ACHN (cell line): Measurements from ENCODE around the gene R3HCC1L.
A peak's percentile ranks its signal among the peaks of the same experiment; 100 is the strongest.

Experiments used
- DNase-seq: peaks from one replicate; pipeline ENCODE4 v3.0.0-alpha.2; 2015
- in situ Hi-C: cut with HindIII; loops from 2 replicates; pipeline ENCODE4 v1.10.0; 2017; ENCODE audit warnings: low sequenced_read_pairs, low pct_ligation_motif_present, low pct_unique_long_range_greater_than_20kb

The R3HCC1L gene

DNA sequence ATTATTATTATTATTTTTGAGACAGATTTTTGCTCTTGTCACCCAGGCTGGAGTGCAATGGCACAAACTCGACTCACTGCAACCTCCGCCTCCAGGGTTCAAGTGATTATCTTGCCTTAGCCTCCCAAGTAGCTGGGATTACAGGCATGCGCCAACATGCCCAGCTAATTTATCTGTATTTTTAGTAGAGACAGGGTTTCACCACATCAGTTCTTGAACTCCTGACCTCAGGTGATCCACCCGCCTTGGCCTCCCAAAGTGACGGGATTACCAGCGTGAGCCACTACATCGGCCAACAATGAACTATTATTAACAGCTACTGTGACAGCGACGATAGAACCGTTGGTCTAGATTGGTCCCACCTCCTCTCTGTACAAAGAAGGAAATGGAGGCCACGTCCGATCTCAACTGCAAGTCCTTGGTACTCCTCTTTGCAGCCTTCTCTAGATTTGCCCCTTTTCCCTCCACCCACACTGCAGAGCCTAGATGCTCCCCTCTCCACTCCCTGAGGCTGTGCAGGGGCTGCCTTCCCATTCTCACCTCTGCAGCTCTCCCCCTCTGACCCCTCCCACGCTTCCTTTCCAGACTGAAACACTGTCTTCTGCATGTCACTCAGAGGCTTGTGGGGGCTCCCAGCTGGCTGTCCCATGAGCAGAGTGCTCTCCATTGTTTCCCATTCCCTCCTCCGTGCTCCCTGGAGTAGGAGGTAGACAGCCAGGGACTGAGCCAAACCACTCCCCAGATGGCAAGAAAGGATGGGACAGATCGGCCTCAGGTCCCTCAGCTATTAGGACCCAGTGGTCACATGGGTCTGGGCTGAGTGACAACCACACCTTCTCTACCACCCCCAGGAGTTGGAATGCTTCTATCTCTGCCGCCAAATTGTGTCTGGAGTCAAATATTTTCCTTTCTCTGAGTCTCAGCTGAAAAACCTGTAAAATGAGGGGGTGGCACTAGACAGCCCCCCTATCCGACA, 131.2 kb downstream of the R3HCC1L start:
- in situ Hi-C loops, result no loop called here

DNA sequence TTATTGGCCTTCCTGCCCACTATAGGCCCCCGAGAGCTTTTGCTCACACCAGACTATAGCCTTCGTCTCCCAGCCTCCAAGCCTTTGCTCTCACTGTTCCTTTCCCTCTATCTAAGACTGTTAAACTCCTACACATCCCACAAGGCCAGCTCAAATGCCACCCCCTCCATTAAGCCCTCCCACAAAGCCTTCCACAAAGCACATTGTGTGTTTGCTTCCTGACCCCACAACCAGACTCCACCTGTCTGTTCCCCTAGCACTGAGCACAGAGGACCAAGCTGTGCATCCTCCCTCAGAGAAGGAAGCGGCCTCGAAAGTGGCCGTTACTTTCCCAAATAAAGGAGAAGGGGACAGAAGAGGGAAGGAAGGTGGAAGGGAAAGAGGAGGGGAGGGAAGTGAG, 132.2 kb downstream of the R3HCC1L start:
- DNase-seq, result no peak
- in situ Hi-C loops, result no loop called here

More for the DNA sequence above, 131.2 kb downstream of the R3HCC1L start:
- no peak for DNase-seq

DNA sequence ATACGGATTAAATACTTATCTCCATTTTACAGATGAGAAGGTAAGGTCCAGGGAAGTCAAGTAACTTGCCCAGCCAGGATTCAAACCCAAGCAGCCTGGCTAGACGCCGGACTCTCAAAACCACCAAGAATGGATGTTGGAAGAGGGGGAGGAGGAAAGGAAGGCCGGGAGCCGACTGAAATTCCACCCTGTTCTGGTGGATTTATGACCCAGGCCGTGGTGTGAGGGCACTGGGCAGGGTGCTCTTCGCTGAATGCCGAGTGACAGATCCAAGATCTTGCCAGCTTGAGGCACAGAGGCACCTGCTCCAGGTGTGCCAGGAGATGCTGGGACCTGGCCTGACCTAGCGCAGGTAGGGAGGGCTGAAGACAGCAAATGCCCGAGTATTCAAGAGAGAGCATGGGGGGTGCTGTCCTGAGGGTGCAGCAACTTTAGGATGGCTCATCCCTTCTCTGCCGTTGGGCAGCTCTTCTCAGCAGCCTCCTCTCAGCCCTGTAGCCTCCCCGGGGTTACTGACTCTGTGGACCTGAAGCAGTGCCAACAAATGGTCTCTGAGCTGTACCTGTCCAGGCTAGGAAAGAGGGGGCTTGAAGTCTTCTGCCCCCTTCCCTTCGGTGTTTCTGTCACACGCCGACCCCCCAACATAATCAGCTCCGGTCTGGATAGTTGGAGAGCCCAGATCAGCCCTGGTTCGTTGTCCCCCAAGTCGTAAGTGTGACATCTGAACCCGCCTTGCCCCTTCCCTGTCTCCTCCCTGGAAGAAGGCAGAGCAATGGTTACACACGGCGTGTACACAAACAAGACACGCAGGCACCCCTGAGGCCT, 132.8 kb downstream of the R3HCC1L start:
- in situ Hi-C loops, result no loop called here
- peak; percentile 48 for DNase-seq

DNA sequence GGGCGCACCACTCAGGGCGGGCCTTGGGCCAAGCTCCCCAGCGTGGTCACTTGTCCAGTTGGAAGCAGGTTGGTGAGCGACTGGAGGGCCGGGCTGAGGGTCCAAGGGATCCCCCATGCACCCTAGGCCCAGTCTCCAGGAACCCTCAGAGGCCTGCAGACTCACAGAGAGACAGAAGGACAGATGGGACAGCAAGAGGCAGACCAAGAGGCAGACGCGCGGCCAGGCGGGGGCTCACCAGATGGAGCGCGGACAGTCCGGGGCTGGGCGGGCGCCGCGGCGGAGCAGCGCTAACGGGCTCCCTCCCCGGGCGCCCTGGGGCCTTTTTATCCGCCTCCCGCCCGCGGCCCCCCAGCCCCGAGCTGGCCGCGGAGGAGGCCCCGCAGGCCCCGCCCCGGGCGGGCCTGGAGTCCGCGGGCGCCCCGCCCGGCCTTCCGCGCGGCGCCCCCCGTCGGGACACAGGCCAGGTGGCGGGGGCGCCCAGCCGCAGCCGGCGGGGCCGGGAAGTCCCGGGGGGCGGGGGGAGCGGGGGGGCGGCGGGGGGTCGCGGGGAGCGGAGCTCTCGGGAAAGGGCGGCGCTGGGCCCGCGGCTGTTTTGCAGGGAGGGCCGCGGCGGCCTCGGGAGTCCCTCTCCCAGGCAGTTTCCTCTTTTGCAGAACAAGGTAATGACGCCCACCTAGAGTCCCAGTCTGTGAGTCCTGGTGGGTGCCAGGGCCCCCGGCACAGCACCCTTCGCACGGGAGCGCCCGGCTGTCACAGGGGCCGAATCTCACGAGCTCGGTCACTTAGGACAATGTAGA, 133.6 kb downstream of the R3HCC1L start, which contains the start of gene LOXL4:
TSS of gene LOXL4 (minus strand) at position 301 of the 800 bp plus-strand sequence. CDS start 5,175 bp downstream, outside the sequence.
- in situ Hi-C loops, result no loop called here
- DNase-seq, result peak; percentile 73

DNA sequence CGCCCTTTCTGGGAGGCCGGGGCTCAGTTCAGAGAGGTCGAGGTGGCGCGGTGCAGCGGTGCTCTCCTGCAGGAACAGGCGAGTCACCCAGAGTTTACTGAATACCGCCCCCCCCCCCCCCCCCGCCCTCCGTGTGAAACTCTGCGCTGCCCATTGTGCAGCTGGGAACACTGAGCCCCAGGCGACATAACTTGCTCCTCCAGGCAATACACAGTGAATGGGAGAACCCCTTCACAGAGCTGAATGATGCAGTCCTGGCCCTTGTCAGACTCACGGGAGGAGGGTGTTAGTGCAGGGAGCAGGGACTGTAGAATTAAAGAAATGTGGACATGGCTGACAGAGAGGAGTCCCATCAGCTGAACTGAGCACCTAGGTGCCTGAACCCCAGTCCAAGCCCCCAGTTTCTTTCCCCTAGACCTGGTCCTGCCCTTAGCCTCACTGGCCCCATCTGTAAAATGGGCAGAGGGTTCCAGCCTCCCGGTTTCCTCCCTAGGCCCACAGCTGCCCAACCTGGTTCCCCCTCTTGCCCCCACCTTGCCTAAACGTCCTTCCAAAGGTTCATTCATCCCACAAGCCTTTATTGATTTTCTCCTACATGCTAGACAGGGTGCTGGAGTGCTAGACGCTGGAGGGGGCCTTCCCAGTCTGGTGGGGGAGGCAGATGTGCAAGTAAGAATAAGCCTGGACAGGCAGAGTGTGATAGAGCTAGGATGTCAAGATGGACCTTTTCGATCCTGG, 134.4 kb downstream of the R3HCC1L start:
- in situ Hi-C loops, result no loop called here

DNA sequence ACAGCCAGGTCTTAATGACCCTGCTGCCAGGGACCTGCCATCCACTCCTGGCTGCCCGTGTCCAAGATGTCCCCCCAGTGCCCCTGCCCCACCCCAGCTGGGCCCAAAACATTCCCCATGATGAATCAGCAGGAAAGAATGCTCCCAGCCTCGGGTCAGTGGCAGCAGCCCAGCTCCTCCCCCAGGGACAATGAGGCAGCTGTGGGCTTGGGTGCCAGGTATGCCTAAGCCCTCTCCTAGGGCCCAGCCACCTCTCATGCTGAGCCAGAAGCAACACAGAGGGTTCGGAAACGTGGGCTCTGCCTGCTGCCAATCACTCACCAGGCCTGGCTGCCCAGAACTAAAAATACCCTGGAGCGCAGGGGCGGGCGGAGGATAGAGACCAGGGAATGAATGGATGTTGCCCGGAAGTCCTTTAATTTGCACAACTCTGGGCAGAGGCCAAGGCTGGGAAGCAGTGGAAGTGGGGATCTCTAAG, 135.0 kb downstream of the R3HCC1L start:
- DNase-seq, result peak; percentile 97
- in situ Hi-C loops, result no loop called here

More for the DNA sequence above, 134.4 kb downstream of the R3HCC1L start:
- DNase-seq, result peak; percentile 75

DNA sequence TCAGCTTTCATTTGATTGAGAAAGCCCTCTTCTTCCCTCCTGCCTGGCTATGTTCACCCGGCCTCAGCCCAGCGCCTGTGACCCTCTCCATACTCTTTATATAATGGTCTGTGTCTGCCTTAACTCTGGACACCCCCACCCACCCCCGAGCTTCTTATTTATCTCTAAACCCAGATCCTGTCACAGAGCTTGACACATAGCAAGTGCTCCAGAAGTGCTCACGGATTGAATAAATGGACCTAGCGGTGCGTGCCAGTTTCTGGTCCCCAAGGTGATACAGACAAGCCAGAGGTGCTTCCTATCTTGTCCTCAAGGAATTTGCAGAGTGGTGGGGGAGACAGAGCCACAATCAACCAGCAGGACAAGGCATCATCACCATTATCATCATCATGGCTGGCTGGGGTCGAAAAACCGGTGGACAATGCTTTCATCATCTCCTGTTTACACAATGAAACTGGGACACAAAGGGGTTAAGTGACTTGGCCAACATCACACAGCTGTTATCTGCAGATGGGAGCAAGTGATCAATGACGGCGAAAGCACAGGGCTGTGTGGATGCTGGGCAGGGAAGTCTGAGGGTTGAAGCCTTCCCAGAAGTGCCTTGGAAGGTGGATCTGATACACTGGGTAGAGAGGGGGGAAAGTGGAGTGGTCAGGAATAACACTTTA, 135.8 kb downstream of the R3HCC1L start:
- no peak for DNase-seq
- in situ Hi-C loops, result no loop called here

DNA sequence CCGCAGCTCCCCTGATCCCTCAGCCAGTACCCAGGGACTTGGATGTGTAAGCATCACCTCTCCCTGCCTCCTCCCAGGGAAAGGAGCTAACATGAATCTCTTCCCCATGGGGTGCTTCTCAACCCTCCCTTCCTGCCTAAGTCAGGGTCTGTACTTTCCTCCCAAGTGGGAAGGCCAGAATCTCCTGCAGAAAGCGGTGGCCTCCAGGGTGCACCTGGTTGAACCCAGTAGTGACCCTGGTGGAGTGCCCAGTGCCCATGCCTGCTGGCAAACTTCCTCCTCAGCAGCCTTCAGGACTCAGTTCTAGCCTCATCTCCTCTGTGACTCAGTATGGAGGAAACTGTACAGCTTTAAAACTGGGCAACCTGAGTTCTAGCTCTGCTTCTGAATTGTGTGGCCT, 136.3 kb downstream of the R3HCC1L start:
- in situ Hi-C loops, result no loop called here

DNA sequence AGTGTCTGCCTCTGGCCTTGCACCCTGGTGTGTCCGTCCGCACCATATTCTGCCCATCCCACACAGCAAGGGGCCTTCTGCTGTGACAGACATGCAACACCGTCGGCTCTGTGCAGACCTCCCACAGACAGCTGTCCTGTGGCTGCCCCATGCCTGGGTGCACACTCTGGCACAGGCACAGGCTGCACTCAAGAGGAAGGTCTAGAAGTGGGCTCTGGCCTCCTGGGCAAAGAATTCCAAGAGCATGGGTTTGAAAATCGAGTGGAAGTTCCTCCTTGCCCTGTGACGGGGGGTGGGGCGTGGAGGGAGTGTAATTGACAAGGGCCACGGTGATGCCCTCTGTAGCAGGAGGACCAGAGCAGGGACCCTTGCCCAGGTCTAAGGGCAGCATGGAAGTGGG, 137.8 kb downstream of the R3HCC1L start:
- no peak for DNase-seq
- in situ Hi-C loops, result no loop called here

More for the DNA sequence above, 136.3 kb downstream of the R3HCC1L start:
- DNase-seq, result no peak

DNA sequence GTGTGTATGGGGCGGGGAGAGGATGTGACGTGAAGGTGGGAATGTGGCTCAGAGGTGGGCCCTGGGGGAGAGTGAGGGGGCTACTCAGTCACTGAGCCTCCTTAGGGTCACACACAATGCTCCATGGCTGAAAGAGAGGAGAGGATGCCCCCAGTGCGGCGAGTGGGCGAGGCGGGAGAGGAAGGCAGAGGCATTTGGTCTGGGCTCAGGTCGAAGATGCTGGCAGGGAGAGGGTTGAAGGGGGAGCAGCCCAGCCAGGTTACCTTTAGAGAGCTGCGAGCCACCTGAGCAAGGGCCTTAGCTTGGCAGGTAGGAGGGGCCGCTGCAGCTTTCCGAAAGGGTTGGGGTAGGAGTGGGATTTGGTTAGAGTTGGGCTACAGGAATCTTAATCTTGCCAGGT, 138.2 kb downstream of the R3HCC1L start:
- in situ Hi-C loops, result no loop called here
- DNase-seq, result no peak

DNA sequence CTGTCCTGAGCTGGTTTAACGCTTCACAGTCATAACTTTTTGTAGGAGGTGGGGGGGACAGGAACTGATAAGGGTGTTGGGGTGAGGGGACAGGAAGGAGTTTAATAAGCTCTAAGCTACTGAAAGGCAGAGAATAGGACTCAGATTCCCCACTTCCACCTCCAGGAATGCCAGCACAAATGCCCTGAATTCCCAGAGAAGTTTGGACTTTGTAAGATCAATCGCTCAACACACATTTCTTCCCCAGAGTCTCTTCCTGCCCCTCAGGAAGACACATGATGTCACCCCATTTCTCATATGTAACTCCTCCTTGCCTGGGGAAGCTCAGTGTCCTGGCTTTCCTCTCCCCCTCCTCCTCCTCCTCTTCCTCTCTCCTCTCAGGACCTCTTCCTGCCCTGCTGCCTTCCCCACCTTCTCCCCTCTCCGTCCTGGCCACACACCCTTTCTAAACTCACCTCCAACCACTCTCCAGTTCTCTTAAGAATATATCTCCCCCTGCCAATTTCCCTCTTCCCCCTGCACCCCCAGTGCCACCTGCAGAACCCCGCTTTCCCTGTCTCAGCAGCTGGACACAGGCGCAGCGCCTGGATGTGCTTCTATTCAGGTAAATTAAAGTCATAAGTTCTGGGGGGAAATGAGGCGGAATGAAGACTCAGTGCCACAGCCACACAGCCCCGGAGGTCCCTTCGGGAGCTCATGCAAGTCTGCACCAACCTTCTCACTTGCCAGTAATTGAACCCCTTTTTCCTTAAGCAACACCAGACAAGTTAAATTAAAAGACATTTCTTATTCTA, 138.8 kb downstream of the R3HCC1L start:
- in situ Hi-C loops, result no loop called here
- DNase-seq, result no peak

DNA sequence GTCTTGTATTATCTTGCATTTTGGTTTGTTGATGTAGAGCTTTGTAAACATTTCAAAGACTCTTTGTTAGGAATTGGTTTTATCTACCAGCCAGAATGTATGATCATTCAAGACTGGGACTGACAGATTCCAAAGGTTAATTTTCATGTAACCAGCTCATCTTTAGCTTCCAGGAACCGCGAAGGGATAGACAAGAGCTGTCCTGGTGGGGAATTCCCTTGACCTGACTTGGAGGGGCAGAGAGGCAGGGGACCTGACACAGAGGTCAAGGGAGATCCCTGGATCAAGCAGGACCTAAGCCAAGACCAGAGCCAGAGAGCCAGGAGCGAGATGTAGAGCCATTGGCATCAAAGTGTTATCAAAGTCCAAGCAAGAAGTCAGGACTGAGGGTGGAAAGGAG, 140.1 kb downstream of the R3HCC1L start:
- in situ Hi-C loops, result no loop called here
- no peak for DNase-seq

DNA sequence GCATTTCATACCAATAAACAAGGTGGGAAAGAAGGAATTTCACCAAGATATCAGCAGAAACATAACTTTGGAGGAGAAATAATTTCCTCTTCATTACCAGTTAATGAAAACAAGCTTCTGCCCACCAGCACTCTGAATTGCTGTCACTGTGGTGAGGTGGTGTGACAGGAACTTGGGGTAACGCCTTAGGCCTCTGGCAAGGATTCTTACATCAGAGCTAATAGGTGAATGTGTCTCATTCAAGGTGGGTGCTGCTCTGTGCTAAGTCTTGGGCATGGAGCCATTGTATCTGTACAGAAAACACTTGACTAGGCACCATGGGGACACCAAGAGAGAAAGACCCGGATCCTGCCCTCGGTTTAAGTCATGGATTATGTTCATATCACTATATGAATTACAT, 141.9 kb downstream of the R3HCC1L start:
- in situ Hi-C loops, result no loop called here
- no peak for DNase-seq

DNA sequence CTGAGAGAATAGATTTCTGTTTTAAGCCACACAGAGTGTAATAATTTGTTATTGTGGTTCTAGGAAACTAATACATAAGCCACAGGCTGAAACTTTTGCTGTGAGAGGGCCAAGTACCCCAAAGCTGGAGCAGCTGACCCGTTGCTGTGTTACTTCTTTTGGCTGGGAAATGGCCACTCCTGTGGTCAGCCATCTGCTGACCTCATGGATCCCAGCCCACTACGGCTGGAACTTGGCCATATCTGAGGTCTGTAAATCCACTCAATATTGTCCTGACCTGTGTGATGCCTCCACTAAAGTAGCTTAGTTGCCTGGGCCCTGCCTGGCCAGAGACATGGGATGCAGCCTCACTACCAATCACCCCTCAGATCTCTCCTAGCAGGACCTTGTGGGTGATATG, 151.0 kb downstream of the R3HCC1L start:
- in situ Hi-C loops, result no loop called here

DNA sequence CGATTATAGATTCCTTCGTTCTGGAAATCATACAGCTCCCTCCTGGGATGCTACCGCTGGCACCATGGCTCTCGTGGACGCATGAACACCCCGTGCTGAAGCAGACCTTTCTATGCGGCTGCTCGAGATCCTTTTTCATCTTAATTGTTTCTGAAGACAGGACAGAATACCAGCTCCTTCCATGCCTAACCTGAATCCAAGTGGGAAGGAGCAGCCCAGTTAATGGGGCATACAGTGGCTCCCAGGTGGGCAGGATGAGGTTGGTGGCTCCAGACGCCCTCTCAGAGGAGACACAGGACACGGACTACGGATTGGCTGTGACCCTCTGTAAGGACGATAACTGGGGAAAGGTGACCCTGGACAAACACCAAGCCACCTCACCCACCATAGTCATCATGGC, 152.0 kb downstream of the R3HCC1L start:
- in situ Hi-C loops, result no loop called here

More for the DNA sequence above, 151.0 kb downstream of the R3HCC1L start:
- DNase-seq, result no peak

DNA sequence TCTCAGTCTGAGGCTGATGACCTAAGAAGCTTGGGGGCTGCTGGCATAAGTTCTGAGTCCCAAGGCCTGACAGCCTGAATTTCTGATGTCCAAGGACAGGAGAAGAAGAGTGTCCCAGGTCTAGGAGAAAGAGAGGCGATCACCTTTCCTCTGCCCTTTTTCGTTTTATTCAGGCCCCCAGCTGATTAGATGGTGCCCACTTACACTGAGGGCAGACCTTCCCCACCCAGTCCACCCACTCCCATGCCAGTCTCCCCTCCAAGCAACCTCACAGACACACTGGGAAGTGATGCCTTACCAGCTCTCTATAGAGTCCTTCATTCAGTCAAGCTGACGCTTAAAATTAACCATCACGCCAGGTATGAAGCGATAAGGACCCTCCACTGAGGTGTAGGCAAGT, 152.9 kb downstream of the R3HCC1L start:
- no peak for DNase-seq
- in situ Hi-C loops, result no loop called here

More for the DNA sequence above, 152.0 kb downstream of the R3HCC1L start:
- no peak for DNase-seq
